ENCODE data around the gene ANAPC13. TPM values are rescaled to one million over a fixed set of nuclear protein-coding genes. Genes with fewer than 3 reads are reported as not detected.
A peak's percentile ranks its signal among the peaks of the same experiment; 100 is the strongest.

The ANAPC13 gene
- total and polyA plus RNA-seq, 2 of the 4 experiments (the other 2 are of a cell fraction) = 43.4 to 62.9 TPM

DNA sequence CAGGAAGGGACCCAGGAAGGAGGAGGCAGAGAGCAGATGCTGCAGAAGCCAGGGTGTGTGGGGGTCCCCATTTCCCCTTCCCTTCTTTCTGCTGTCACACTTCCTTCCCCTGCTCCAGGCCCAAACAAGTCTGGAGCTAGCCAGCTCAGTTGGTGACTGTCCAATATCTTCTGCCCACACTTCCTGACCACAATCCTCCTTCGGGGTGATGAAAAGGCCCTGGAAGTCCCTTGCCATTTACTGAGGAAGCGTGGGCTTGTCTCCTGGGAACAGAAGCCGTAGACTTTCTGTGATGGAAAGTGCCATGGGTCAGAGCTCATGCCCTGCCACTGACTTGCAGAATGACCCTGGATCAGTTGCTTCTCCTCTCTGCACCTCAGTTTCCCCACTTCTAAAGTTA, 39.0 kb downstream of the ANAPC13 start:
- Histone ChIP-seq H3K56ac (ENCODE audit: extremely low read depth, insufficient read depth, low read length) (no peak overlapping the region), H3K9ac (ENCODE audit: low read depth, low read length) (no peak overlapping the region), H3K4ac (ENCODE audit: low read depth, low read length) (peak overlapping the region; percentile 78), H2BK20ac (ENCODE audit: low read depth, low read length) (peak overlapping the region; percentile 68), H3K9me1 (ENCODE audit: insufficient read depth, low read length) (peaks cover 15% of the 10 kb centered on the region), H2BK120ac (ENCODE audit: low read depth, low read length) (peak overlapping the region; percentile 83), H3K23ac (ENCODE audit: low read depth, low read length) (peak overlapping the region; percentile 6; the same call in 1 of the 2 replicates), H4K5ac (ENCODE audit: low read depth, low read length) (peak overlapping the region; percentile 60; the same call in 1 of the 2 replicates), H2AK5ac (ENCODE audit: low read depth, low read length) (peak overlapping the region; percentile 63), H2AFZ (replicated peaks; ENCODE audit: low read length, poor library complexity) (peak overlapping the region; percentile 64), H2BK5ac (ENCODE audit: low read depth, low read length, poor library complexity, severe bottlenecking) (peak overlapping the region; percentile 57), H3K36me3 (ENCODE audit: control insufficient read depth, insufficient read depth, low read length) (no peaks in the 10 kb centered on the region), H3K27ac (ENCODE audit: insufficient read depth, low read length) (no peak overlapping the region), H3K9me3 (ENCODE audit: control insufficient read depth, insufficient read depth, low read length) (no peaks in the 10 kb centered on the region), H3K14ac (replicated peaks; ENCODE audit: low read depth, low read length) (peak overlapping the region; percentile 46), H3K4me1 (ENCODE audit: control insufficient read depth, insufficient read depth, low read length) (peaks cover 18% of the 10 kb centered on the region), H4K8ac (ENCODE audit: low read depth in 2 of 2, low read length in 2 of 2) (peak overlapping the region in 1 of 2 experiments; percentile 54; a peak in 2 of 4 replicates), H3K18ac (ENCODE audit: low read depth, low read length) (peak overlapping the region; percentile 61; the same call in 1 of the 2 replicates), H3K4me3 (ENCODE audit: insufficient read depth, low read depth, low read length) (no peak overlapping the region), H2AK9ac (replicated peaks; ENCODE audit: low read depth, low read length, poor library complexity) (no peak overlapping the region), H3K79me1 (ENCODE audit: low read depth in 1 of 2, low read length in 2 of 2) (peaks cover 3 to 9% of the 10 kb centered on the region in 2 experiments; a peak in 2 of 4 replicates), H3K4me2 (ENCODE audit: low read depth, low read length) (no peak overlapping the region), H4K20me1 (ENCODE audit: insufficient read depth, low read length) (no peaks in the 10 kb centered on the region), H3K27me3 (ENCODE audit: control insufficient read depth, insufficient read depth, low read length) (no peaks in the 10 kb centered on the region), H4K91ac (ENCODE audit: insufficient read depth, low read depth, low read length) (peak overlapping the region; percentile 48), H2BK15ac (ENCODE audit: low read depth, low read length) (peak overlapping the region; percentile 39; the same call in 1 of the 3 replicates)
- in situ Hi-C loops (cut with MboI; ENCODE audit: low sequenced_read_pairs) = no loop called here
- TF ChIP-seq RCOR1 (IDR thresholded peaks at IDR 0.05; ENCODE audit: insufficient replicate concordance, low read length) (no peak), FOS (IDR thresholded peaks at IDR 0.05; ENCODE audit: low read depth, low read length) (no peak), SMC3 (IDR thresholded peaks at IDR 0.05; ENCODE audit: low read depth, low read length) (no peak), CEBPB (IDR thresholded peaks at IDR 0.05; ENCODE audit: low read depth, low read length) (no peak), CHD1 (IDR thresholded peaks at IDR 0.05; ENCODE audit: low read depth, low read length) (no peak)
- TF ChIP-seq, protein P1, sequence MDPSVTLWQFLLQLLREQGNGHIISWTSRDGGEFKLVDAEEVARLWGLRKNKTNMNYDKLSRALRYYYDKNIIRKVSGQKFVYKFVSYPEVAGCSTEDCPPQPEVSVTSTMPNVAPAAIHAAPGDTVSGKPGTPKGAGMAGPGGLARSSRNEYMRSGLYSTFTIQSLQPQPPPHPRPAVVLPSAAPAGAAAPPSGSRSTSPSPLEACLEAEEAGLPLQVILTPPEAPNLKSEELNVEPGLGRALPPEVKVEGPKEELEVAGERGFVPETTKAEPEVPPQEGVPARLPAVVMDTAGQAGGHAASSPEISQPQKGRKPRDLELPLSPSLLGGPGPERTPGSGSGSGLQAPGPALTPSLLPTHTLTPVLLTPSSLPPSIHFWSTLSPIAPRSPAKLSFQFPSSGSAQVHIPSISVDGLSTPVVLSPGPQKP (IDR thresholded peaks at IDR 0.05; ENCODE audit: borderline replicate concordance, low read depth, low read length) = no peak
- intact Hi-C loops (cut with micrococcal nuclease) = loop anchor here (5.0 kb wide), 1 partner anchor 74 kb away; the partner anchor contains the start of gene AMOTL2
- BruUV-seq (replicated peaks) = no TSS peak
- ChIA-PET CTCF (interaction anchor here (1.5 kb wide), 1 partner anchor 116 kb away, joined by 4 read pairs; no protein-coding TSS in a partner anchor), POLR2A (ENCODE audit: unreplicated experiment) (interaction anchor here (0.9 kb wide), 2 partner anchors 10 to 76 kb away, joined by 3 to 4 read pairs; no protein-coding TSS in a partner anchor)
- dilution Hi-C loops (cut with HindIII; ENCODE audit: low sequenced_read_pairs, unreplicated experiment) = no loop called here
- ATAC-seq (ENCODE audit: low read depth) = no peak
- WGBS, 2 experiments (ENCODE audit: extremely low coverage in 2 of 2, insufficient read length in 1 of 2) = no CpG with 5 or more reads among the region's 3 CpGs
- peak; percentile 68 for DNase-seq

All from IMR-90 (cell line).